HEK293 (cell line): ENCODE measurements around the gene NFIL3.

Experiments
- CTCF ChIA-PET: fragments of 350-600 bp; formaldehyde crosslinking; extraction: SDS; loops from one replicate; lab custom pipeline; 2021; ENCODE audit warnings: antibody characterized with exemption; lab: Yijun Ruan, JAX
- POLR2A ChIA-PET: fragments of 300-600 bp; formaldehyde crosslinking; extraction: SDS; loops from one replicate; lab custom pipeline; 2020; ENCODE audit warnings: antibody characterized with exemption, inconsistent platforms; lab: Yijun Ruan, JAX
- H3K27ac ChIP-seq: fragments of 200-500 bp; sonication (Bioruptor generic); 2 replicates; pipeline ENCODE4 v1.5.1; 2014; ENCODE audit warnings: low read depth, low read length, control low read depth, inconsistent platforms; ENCODE audit errors: extremely low read depth
- H3K36me3 ChIP-seq, 2 experiments: fragments of 200-500 bp in 1 of 2; sonication (Bioruptor generic) in 1 of 2; 1 replicate in 1 of 2; 2 replicates in 1 of 2; pipeline ENCODE4 v1.5.1; 2014 to 2017; ENCODE audit warnings: inconsistent platforms in 2 of 2, low read length in 2 of 2; ENCODE audit not compliant: control insufficient read depth in 2 of 2, insufficient read depth in 1 of 2
- H3K4me1 ChIP-seq: fragments of 200-500 bp; sonication (Bioruptor generic); 2 replicates; pipeline ENCODE4 v1.5.1; 2014; ENCODE audit warnings: mild to moderate bottlenecking, low read length, inconsistent platforms; ENCODE audit not compliant: control insufficient read depth, insufficient read depth
- H3K4me3 ChIP-seq: 2 replicates; pipeline ENCODE4 v1.5.1; 2011; ENCODE audit warnings: low read depth, mild to moderate bottlenecking, control low read depth, low read length, moderate library complexity
- H3K9me3 ChIP-seq: fragments of 200-500 bp; sonication (Bioruptor generic); 2 replicates; pipeline ENCODE4 v1.5.1; 2014; ENCODE audit warnings: low read depth, low read length, inconsistent platforms; ENCODE audit not compliant: control insufficient read depth, insufficient read depth
- BCL6B ChIP-seq: fragments of 450-650 bp; formaldehyde crosslinking; IDR thresholded peaks from 2 replicates; pipeline ENCODE4 v1.5.1; 2017; ENCODE audit warnings: missing biosample characterization, missing genetic modification characterization
- CTCF ChIP-seq: fragments of 450-650 bp; formaldehyde crosslinking; IDR thresholded peaks from 2 replicates; pipeline ENCODE4 v1.5.1; 2016; ENCODE audit warnings: missing biosample characterization, missing genetic modification characterization
- GLIS1 ChIP-seq: fragments of 450-650 bp; formaldehyde crosslinking; IDR thresholded peaks from 2 replicates; pipeline ENCODE4 v1.5.1; 2016; ENCODE audit warnings: missing biosample characterization, missing genetic modification characterization
- HIC1 ChIP-seq: fragments of 450-650 bp; formaldehyde crosslinking; IDR thresholded peaks from 2 replicates; pipeline ENCODE4 v1.5.1; 2016; ENCODE audit warnings: missing biosample characterization, missing genetic modification characterization
- INSM2 ChIP-seq: fragments of 450-650 bp; formaldehyde crosslinking; IDR thresholded peaks from 2 replicates; pipeline ENCODE4 v1.5.1; 2016; ENCODE audit warnings: missing biosample characterization, missing genetic modification characterization
- KLF7 ChIP-seq: fragments of 450-650 bp; formaldehyde crosslinking; IDR thresholded peaks from 2 replicates; pipeline ENCODE4 v1.5.1; 2016; ENCODE audit warnings: missing biosample characterization, missing genetic modification characterization, borderline replicate concordance
- SETDB1 ChIP-seq: IDR thresholded peaks from one replicate; pipeline ENCODE4 v1.6.1; 2017; ENCODE audit warnings: mild to moderate bottlenecking, low read length, moderate library complexity, mixed read lengths; ENCODE audit not compliant: insufficient read length
- ZBTB7A ChIP-seq: fragments of 450-650 bp; formaldehyde crosslinking; IDR thresholded peaks from 2 replicates; pipeline ENCODE4 v1.5.1; 2016; ENCODE audit warnings: low read depth, missing biosample characterization, missing genetic modification characterization
- ZEB2 ChIP-seq: fragments of 450-650 bp; formaldehyde crosslinking; IDR thresholded peaks from 2 replicates; pipeline ENCODE4 v1.5.1; 2016; ENCODE audit warnings: missing biosample characterization, missing genetic modification characterization
- ZNF184 ChIP-seq: fragments of 450-650 bp; IDR thresholded peaks from 2 replicates; pipeline ENCODE4 v1.5.1; 2018; ENCODE audit warnings: missing biosample characterization, mild to moderate bottlenecking, missing genetic modification characterization
- ZNF223 ChIP-seq: fragments of 450-650 bp; formaldehyde crosslinking; IDR thresholded peaks from 2 replicates; pipeline ENCODE4 v1.5.1; 2016; ENCODE audit warnings: missing biosample characterization, missing genetic modification characterization
- ZNF280D ChIP-seq: fragments of 450-650 bp; formaldehyde crosslinking; IDR thresholded peaks from 2 replicates; pipeline ENCODE4 v1.5.1; 2016; ENCODE audit warnings: missing biosample characterization, missing genetic modification characterization
- ZNF324 ChIP-seq: fragments of 450-650 bp; formaldehyde crosslinking; IDR thresholded peaks from 2 replicates; pipeline ENCODE4 v1.5.1; 2016; ENCODE audit warnings: missing biosample characterization, missing genetic modification characterization
- ZNF350 ChIP-seq: fragments of 450-650 bp; formaldehyde crosslinking; IDR thresholded peaks from 2 replicates; pipeline ENCODE4 v1.5.0; 2017; ENCODE audit warnings: missing biosample characterization, mild to moderate bottlenecking, missing genetic modification characterization
- ZNF785 ChIP-seq: fragments of 450-650 bp; formaldehyde crosslinking; IDR thresholded peaks from 2 replicates; pipeline ENCODE4 v1.5.1; 2016; ENCODE audit warnings: missing biosample characterization, missing genetic modification characterization

NFIL3 gene

GRCh38 chr9:91433180-91433579 is 9.5 kb upstream of the NFIL3 start (continued):
- no peak for TF ChIP-seq HIC1 (tag by site-specific recombination)
- TF ChIP-seq ZNF223 (tag by site-specific recombination) = no peak
- 0 out of 2 replicates have a peak, but pooled peaks have one; percentile 26 for TF ChIP-seq ZEB2 (tag by site-specific recombination)
- no peak for TF ChIP-seq CTCF (tag by site-specific recombination)
- no peak for TF ChIP-seq BCL6B (tag by site-specific recombination)
- peak; percentile 63; the same call in 1 of the 2 replicates for TF ChIP-seq INSM2 (tag by site-specific recombination)
- no peak for TF ChIP-seq ZNF350 (tag by site-specific recombination)
- TF ChIP-seq, all 188 proteins: peak for 4

- Histone ChIP-seq H3K4me3 (no peak overlapping the region), H3K4me1 (no peaks in the 10 kb centered on the region), H3K36me3 (no peaks in the 10 kb centered on the region), H3K9me3 (no peaks in the 10 kb centered on the region), H3K27ac (no peak overlapping the region)
- CTCF ChIA-PET = interaction anchor here (1.4 to 8.4 kb wide), 2 partner anchors 514 to 517 kb away, joined by 3 to 94 read pairs; no protein-coding TSS in a partner anchor
- POLR2A ChIA-PET = no interaction called here
- no peak for TF ChIP-seq GLIS1
- no peak for TF ChIP-seq ZNF785 (tag by site-specific recombination)
- no peak for TF ChIP-seq KLF7 (tag by site-specific recombination)
- no peak for TF ChIP-seq SETDB1
- no peak for TF ChIP-seq HIC1 (tag by site-specific recombination)
- TF ChIP-seq ZNF324 (tag by site-specific recombination) = no peak
- no peak for TF ChIP-seq ZNF280D (tag by site-specific recombination)
- no peak for TF ChIP-seq ZNF184 (tag by site-specific recombination)
- TF ChIP-seq ZBTB7A (tag by site-specific recombination) = no peak
Observed at GRCh38 chr9:91431485-91431884, 7.9 kb upstream of the NFIL3 start.
